Ecto neural progenitor cell (in vitro differentiated cells): ENCODE measurements around the gene P2RY11.
A peak's percentile ranks its signal among the peaks of the same experiment; 100 is the strongest.

Source experiments
- DNase-seq: peaks from one replicate; pipeline ENCODE4 v3.0.0-alpha.2; 2018; ENCODE audit warnings: low spot score

Gene P2RY11

DNA sequence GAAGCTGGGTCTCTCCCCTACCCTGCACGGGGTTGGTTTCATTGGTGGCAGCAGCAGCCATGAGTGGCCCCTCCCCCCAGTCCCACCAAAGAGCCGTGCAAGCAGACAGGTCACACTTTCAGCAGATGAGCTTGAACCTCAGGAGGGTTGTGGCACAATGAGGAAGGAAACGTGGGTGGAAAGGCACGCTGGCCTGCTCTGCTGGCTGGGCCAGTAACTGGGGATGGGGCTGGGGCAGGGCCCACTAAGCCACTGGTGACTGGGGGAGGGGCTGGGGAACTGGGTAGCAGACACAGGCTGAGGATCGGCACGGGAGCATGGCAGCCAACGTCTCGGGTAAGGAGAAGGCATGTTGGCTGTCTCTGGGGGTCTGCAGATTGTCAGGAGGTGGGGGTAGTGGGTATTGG lies at the start of gene P2RY11:
TSS of gene P2RY11 (plus strand) at position 289 of the 407 bp plus-strand sequence. CDS start at position 318, 29 bp downstream.
- no peak for DNase-seq

DNA sequence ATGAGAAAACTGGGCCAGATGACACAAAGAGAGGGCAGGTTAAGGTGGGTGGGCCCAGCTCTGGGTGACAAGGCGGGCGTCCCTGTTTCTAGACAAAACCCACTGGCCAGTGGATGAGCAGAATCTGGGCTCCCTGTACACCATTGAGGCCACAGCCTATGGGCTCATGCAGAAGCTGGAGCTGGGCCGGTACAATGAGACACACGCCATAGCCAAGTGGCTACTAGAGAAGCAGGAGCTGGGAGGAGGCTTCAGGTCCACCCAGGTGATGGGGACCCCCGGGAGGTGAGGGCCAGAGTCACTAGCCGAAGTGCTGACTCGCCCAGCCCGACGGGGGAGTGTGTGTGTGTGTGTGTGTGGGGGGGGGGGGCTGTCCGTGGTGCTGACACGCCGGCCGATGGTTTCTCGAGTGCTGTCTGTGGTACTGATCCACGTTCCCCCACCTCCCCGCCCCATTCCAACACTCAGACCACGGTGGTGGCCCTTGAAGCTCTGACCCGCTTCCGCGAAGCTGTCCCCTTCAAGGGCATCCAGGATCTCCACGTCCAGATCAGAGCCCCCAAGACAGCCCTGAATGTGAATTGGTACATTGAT lies 49.7 kb upstream of the P2RY11 start:
- peak; percentile 61 for DNase-seq

DNA sequence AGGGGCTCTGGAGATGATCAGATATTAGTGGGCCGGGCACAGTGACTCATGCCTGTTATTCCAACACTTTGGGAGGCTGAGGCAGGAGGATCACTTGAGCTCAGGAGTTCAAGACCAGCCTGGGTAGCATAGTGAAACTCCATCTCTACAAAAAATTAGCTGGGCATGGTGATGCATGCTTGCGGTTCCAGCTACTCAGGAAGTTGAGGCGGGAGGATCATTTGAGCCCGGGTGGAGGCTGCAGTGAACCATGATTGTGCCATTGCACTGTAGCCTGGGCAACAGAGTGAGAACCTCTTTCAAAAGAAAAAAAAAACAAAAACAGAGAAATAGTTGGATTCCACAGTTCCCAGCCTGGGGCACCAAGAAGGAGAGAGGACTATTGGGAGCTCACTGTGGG lies 43.3 kb upstream of the P2RY11 start:
- DNase-seq: no peak

DNA sequence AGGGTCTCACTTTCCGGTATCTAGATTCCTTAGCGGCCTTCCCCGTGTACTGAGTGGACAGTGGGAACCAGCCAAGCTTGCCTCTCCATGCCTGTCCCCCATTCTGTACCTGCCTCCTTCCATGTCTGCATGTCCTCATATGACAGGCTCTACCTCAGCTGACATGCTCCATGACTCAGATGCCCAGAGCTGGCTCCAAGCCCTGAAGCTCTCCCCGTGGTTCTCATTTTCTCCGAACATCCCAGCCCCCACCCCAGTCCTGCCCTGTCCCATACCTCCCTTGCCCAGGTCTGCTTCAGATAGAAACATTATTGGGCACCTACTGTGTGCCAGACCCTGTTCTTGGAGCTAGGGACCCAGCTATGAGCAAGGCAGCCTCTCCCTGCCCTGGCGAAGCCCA lies 42.4 kb upstream of the P2RY11 start:
- DNase-seq: no peak

- DNase-seq: no peak
Measured at GRCh38 chr19:10070730-10071446, 40.6 kb upstream of the P2RY11 start.

DNA sequence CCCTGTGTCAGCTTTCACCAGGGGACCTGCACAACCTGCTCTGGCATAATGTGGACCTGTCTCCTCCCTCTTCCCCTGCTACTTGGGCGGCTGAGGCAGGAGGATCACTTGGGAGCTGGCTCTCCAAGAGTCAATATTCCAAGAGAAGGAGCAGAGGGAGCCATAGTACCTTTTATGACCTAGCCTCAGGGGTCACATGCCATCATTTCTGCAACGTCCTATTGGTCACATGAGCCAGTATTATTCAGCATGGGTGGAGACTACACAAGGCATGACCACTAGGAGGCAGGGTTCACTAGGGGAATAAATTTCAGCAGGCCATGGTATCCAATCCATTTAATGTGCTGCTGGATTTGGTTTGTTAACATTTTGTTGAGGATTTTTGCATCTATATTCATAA lies 37.3 kb upstream of the P2RY11 start:
- DNase-seq: no peak

GRCh38 chr19:10076535-10076934 lies 35.0 kb upstream of the P2RY11 start:
- no peak for DNase-seq

- no peak for DNase-seq
Measured at GRCh38 chr19:10078329-10078728, 33.2 kb upstream of the P2RY11 start.

- DNase-seq: no peak
Measured at GRCh38 chr19:10079031-10079453, 32.5 kb upstream of the P2RY11 start.

- DNase-seq: no peak
Measured at GRCh38 chr19:10083911-10084310, 27.6 kb upstream of the P2RY11 start.

DNA sequence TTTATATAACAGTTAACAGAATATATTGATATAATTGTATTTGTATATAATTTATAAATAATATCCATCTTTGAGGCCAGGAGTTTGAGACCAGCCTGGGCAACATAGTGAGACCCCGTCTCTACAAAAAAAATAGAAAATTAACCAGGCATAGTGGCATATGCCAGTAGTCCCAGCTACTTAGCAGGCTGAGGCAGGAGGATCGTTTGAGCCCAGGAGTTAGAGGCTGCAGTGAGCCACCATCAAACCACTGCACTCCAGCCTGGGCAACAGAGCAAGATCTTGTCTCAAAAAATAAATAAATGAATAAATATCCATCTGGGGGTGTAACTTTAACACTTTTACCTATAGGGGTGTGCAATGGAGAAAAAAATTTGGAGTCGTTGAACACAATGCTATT lies 26.7 kb upstream of the P2RY11 start:
- DNase-seq: no peak

- no peak for DNase-seq
Measured at GRCh38 chr19:10085641-10086590, 25.6 kb upstream of the P2RY11 start, which contains the start of gene SHFL. Gene SHFL (plus strand): TSS chr19:10086317. CDS start chr19:10086428, 111 bp downstream.

DNA sequence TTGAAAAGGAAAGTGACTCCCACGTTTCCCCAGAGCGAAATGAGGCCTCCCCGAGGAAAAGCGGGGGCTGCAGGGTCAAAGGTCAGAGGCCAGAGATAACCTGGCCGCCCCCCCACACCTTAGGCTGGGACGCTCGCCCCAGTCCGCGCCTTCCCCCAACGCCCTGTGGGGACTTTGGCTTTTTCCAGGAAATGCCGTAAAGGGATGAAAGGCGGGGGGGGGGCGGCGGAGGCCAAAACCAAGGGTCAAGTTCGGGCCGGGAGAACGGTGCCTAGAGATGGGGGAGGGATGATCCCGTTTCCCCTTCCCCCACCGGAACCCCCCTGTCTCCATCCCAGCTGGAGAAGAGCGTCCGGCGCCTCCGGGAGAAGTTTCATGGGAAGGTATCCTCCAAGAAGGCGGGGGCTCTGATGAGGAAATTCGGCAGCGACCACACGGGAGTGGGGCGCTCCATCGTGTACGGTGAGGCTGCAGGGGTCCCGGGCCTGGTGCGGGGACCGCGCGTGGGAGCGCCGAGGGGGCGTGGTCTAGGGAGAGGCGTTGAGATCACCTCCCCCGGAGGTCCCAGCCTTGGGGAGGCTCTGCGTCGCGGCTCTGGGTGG lies 24.8 kb upstream of the P2RY11 start:
- DNase-seq: no peak

DNA sequence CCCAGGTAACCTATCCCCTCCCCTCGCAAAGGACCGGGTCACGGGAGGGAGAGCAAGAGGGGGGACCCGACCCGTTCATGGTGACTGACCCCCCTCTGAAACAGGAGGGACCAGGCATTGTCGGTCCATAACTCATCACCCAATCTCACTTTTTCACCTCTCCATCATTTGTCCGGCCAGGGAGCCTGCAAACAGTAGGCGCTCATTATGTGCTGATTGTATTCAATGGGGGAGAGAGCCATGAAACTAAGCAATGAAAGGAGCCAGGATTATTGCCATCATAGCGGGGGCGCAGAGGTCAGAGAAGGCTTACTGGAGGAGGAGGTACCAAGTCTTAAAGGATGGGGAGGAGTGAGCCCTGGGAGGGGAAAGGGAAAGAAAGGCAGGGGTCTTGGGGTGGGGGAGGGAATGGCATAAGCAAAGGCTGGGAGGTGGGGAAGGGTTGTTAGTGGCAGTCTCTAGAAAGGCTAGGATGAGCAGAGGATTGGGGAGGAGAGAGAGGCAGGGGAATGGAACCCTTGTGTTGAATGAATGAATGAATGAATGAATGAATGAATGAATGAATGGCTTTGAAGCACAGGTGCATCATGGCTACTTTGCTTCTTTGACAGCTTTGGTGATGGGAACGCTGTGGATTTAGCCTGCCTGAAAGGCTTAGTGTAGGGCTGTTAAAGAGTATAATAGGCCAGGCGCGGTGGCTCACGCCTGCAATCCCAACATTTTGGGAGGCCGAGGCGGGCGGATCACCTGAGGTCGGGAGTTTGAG lies 24.0 kb upstream of the P2RY11 start:
- no peak for DNase-seq

DNA sequence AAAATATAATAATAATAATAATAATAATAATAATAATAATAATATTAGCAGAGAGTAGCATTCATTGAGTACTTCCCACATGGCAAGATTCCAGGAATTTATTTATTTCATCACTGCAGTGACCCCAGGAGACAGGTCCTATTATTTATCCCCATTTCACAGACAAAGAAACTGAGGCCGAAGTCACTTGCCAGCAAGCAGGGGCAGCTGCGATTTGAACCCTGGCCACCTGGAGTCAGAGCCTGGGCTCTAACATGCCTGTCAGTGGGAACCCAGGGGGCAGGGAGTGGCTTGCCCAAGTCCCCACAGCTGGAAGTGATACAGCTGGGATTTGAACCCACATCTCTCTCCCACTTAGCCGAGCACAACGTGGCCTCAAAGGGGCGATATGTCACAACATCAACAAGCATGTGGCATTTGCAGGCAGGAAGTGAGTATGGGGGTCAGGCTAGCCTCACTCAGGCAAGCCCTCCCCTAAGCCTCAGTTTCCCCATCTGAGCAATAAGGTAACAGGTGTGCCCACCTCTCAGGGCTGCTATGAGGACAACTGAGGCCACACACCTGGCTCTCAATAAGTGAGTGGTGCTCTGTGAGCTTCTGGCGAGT lies 22.4 kb upstream of the P2RY11 start:
- DNase-seq: no peak

DNA sequence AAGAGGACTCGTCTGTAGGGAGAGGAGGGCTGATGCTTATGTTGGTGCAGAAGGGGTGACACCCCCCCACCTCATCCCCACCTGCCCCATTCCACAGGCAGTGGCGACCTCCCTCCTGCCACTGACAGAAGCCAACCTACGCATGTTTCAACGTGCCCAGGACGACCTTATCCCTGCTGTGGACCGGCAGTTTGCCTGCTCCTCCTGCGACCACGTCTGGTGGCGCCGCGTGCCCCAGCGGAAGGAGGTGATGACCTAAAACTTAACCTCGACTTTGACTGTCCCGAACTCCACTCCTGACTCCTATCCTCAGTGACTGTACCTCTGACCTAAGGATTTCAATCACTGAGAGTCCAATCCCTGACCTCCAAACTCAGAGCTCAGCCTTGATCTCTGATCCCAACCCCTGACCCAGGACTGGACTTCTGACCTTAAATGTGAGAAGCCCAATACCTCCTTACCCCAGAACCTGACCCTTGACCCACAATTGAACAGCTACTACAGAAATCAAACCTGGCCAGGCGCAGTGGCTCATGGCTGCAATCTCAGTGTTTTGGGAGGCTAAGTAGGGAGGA lies 21.6 kb upstream of the P2RY11 start:
- DNase-seq: no peak

DNA sequence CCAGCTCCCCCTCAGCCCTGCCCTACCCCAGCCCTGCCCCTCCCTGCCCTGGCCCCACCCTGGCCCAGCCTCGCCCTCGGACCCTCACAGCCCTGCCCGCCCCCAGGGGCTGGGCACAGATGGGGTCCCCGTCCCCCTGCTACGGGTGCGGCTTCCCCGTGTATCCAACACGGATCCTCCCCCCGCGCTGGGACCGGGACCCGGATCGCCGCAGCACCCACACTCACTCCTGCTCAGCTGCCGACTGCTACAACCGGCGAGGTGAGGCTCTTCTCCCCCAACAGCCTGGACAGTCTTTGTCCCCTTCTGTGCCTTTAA lies 20.2 kb upstream of the P2RY11 start:
- DNase-seq: peak; percentile 32

DNA sequence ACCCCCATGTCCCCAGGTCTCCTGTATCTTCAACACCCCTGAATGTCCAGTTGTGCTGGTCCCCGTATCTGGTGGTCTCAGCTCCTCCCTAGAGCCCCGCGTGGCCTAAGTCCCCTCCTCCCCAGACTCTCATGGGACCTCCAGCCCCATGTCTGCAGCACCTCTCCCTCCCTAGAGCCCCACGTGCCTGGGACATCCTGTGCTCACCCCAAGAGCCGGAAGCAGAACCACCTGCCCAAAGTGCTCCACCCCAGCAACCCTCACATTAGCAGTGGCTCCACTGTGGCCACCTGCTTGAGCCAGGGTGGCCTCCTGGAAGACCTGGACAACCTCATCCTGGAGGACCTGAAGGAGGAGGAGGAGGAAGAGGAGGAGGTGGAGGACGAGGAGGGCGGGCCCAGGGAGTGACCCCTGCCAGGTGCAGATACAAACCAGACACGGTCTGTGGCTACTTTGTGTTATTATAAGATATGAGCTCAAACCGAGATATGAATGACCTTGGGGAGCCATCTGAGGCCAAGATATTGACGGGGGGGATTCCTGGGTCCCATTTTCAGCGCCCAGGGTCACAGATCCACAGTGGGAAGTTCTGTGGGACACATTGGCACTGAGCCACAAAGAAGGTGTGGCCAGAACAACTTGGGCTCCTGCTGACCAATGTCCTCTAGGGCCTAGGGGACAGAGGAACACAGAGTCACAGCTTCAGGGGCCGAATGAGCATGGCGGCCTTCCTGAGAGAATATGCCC lies 19.4 kb upstream of the P2RY11 start:
- no peak for DNase-seq

DNA sequence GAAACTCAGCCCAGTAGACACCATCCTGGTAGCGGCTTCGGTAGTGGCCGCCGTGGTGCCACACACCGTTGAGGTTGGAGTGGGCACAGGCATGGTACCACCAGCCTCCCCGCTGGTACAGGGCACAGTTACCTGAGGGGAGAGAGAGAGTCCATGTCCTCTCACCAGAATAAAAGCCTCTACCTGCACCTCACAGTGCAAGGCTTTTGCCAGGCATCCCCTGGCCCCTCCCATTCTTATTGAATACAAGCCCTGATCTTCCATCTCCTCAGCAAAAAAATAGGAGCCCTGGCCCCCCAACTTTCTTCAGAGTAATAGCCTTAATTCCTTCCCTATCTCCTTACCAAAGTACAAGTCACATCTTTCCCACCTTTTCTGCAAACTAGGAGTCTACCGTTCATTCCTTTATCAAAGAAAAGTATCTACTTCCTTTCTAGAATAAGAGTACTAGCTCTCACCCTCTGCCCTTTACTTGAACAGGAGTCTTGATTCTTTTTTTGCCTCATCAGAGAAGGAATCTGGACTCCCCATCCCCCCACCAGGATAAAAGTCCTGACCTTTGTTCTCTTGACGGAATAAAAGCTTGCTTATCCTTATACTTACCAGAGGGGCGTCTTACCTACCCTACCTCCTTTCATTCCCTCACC lies 18.7 kb upstream of the P2RY11 start:
- DNase-seq: no peak
